Measurements from ENCODE around the gene GPX1. TPM values are rescaled to one million over a fixed set of nuclear protein-coding genes. Genes with fewer than 3 reads are reported as not detected.
"Not testable (repeated sequence)": the region's sequence is repeated elsewhere in the genome, so short reads cannot be mapped to it uniquely, and the experiment has no call there.

GPX1 gene
- total and polyA plus RNA-seq, 10 donors = 252 to 652 (median 350) TPM

DNA sequence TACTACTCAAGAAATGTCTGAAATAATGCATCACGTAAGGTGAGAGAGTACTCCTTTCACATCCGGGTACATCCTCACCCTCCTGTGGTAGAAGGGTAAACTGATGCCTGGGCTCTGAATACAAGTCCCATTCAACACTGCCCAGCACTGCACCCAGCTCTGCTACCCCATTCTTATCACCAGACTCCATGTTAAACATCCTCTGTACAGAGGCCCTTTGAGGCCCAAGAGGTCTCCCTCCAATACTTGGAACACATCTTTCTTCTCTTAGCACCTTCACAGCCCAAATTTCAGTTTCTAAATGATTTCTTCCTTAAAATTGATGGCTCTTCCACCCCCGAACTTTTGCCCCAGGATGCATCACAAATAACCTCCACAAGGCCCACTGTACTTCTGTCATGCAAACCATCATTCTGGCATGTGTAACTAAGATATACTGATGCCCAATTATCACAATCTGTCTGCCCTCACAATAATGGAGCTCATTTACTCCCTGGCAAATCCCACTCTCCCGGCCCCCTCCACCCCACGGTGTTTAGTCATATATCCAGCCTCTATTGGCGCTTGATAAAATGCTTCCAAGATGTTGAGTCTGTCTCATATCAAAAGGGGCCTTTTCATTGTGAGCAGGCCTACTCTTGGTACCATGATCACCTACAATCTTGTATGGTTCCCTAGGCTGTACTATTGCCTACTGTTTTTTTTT lies 12.6 kb upstream of the GPX1 start:
- Histone ChIP-seq H3K4me3 (no peak overlapping the region), H3K4me1 (peaks cover 0 to 63% (median 27%) of the 10 kb centered on the region in 6 donors), H3K36me3 (peaks cover 3 to 100% (median 86%) of the 10 kb centered on the region in 6 donors), H3K27ac (peak overlapping the region in 2 of 8 donors; percentile 16 to 25), H3K27me3 (replicated peaks in 1 of 7) (no peaks in the 10 kb centered on the region), H3K9me3 (no peaks in the 10 kb centered on the region)
- intact Hi-C loops (cut with DNase I; ENCODE audit: low total_unique reads) = no loop called here
- TF ChIP-seq, protein P1, sequence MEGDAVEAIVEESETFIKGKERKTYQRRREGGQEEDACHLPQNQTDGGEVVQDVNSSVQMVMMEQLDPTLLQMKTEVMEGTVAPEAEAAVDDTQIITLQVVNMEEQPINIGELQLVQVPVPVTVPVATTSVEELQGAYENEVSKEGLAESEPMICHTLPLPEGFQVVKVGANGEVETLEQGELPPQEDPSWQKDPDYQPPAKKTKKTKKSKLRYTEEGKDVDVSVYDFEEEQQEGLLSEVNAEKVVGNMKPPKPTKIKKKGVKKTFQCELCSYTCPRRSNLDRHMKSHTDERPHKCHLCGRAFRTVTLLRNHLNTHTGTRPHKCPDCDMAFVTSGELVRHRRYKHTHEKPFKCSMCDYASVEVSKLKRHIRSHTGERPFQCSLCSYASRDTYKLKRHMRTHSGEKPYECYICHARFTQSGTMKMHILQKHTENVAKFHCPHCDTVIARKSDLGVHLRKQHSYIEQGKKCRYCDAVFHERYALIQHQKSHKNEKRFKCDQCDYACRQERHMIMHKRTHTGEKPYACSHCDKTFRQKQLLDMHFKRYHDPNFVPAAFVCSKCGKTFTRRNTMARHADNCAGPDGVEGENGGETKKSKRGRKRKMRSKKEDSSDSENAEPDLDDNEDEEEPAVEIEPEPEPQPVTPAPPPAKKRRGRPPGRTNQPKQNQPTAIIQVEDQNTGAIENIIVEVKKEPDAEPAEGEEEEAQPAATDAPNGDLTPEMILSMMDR (IDR thresholded peaks at IDR 0.05 in 8 of 11, conservative IDR thresholded peaks at IDR 0.05 in 3 of 11) = no peak
- TF ChIP-seq POLR2A (IDR thresholded peaks at IDR 0.05) (no peak), POLR2AphosphoS5 (IDR thresholded peaks at IDR 0.05) (no peak)
- 84 to 94% (median 92%) methylated on average over 6 of the region's 6 CpGs for WGBS, 5 donors
- no peak for DNase-seq

DNA sequence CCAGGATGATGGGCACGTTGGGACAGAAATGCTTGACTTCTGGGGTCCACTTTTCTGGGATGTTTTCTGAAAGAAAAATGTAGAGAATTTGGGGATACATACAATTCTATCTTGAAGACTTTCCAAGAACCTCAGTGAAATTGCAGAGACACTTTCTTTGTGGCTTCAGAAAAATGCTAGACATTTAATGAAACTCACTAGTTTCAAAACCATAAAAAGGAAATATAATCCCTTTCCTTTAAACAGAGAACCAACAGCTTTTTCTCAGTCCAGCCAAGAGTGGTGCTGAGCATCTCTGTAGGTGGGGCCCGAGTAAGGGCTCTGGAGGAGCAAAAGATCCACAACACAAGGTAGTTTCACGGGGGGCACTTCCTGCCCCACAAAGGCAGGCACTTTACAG lies 4.4 kb upstream of the GPX1 start:
- no peak overlapping the region for H3K4me3 ChIP-seq
- no peaks in the 10 kb centered on the region for H3K27me3 ChIP-seq (replicated peaks in 1 of 7)
- intact Hi-C loops (cut with DNase I; ENCODE audit: low total_unique reads) = no loop called here
- H3K9me3 ChIP-seq = no peaks in the 10 kb centered on the region
- peaks cover 10 to 45% (median 20%) of the 10 kb centered on the region in 6 donors for H3K4me1 ChIP-seq
- WGBS, 5 donors = 59 to 80% (median 73%) methylated on average over 3 of the region's 3 CpGs
- peak; percentile 8 for DNase-seq
- TF ChIP-seq, protein P1 (IDR thresholded peaks at IDR 0.05 in 8 of 11, conservative IDR thresholded peaks at IDR 0.05 in 3 of 11) = no peak
- no peak for TF ChIP-seq POLR2AphosphoS5 (IDR thresholded peaks at IDR 0.05)
- TF ChIP-seq POLR2A (IDR thresholded peaks at IDR 0.05) = no peak
- peaks cover 6 to 91% (median 81%) of the 10 kb centered on the region in 6 donors for H3K36me3 ChIP-seq
- peak overlapping the region in 2 of 8 donors; percentile 8 to 29 for H3K27ac ChIP-seq

DNA sequence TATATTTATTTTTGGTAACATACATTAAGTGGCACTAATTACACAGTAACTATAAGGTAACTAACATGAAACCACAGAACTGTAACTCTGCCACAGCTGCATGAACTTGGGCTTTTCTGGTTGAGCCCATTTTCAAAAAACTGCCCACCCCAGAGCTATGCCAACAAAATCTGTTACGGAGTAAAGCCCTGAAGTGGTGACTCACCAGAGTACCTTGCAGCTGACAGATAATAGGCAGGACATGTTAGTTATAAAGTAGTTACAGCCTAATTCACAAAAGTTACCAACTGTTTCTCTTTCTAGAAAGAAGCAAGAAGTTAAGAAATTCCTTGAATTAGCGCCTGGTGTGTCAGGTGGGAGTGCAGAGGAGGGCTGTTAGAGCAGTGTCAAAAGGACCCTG lies 1.5 kb upstream of the GPX1 start:
- peaks cover 6 to 87% (median 57%) of the 10 kb centered on the region in 6 donors for H3K36me3 ChIP-seq
- intact Hi-C loops (cut with DNase I; ENCODE audit: low total_unique reads) = no loop called here
- peaks cover 18 to 65% (median 44%) of the 10 kb centered on the region in 6 donors for H3K4me1 ChIP-seq
- no peak for DNase-seq
- H3K4me3 ChIP-seq = no peak overlapping the region
- H3K27ac ChIP-seq = peak overlapping the region in 7 of 8 donors; percentile 86 to 96 (median 92)
- TF ChIP-seq POLR2AphosphoS5 (IDR thresholded peaks at IDR 0.05) (no peak), POLR2A (IDR thresholded peaks at IDR 0.05) (no peak)
- TF ChIP-seq, protein P1 (IDR thresholded peaks at IDR 0.05 in 8 of 11, conservative IDR thresholded peaks at IDR 0.05 in 3 of 11) = no peak
- 77 to 84% (median 84%) methylated on average over 2 of the region's 2 CpGs for WGBS, 5 donors
- no peaks in the 10 kb centered on the region for H3K9me3 ChIP-seq
- H3K27me3 ChIP-seq (replicated peaks in 1 of 7) = no peaks in the 10 kb centered on the region

DNA sequence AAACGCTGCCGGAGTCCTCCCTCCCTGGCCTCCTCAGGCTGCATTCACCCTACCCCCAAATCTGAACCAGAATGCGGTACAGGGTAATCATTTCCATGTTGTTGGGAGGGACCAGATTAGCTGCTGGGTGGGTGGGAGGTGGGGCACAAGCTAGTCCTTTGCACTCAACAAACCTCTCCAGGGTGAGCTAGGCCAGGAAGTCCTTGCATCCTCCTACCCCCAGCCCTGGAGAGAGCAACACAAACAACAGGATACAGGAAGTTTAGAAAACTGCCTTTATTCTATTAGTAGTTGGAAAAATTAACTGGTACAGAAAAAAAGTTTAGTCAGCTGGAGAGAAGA lies 702 bp upstream of the GPX1 start:
- H3K27ac ChIP-seq = peak overlapping the region; percentile 75 to 96 (median 92)
- intact Hi-C loops (cut with DNase I; ENCODE audit: low total_unique reads) = no loop called here
- no peak for DNase-seq
- 19 to 59% (median 37%) methylated on average over 3 of the region's 3 CpGs for WGBS, 5 donors
- TF ChIP-seq POLR2AphosphoS5 (IDR thresholded peaks at IDR 0.05) (no peak), POLR2A (IDR thresholded peaks at IDR 0.05) (no peak)
- TF ChIP-seq, protein P1 (IDR thresholded peaks at IDR 0.05 in 8 of 11, conservative IDR thresholded peaks at IDR 0.05 in 3 of 11) = no peak
- H3K36me3 ChIP-seq = peaks cover 6 to 79% (median 50%) of the 10 kb centered on the region in 6 donors
- no peaks in the 10 kb centered on the region for H3K9me3 ChIP-seq
- H3K27me3 ChIP-seq (replicated peaks in 1 of 7) = no peaks in the 10 kb centered on the region
- peak overlapping the region; percentile 56 to 91 (median 80) for H3K4me3 ChIP-seq
- H3K4me1 ChIP-seq = peaks cover 18 to 70% (median 45%) of the 10 kb centered on the region in 6 donors

DNA sequence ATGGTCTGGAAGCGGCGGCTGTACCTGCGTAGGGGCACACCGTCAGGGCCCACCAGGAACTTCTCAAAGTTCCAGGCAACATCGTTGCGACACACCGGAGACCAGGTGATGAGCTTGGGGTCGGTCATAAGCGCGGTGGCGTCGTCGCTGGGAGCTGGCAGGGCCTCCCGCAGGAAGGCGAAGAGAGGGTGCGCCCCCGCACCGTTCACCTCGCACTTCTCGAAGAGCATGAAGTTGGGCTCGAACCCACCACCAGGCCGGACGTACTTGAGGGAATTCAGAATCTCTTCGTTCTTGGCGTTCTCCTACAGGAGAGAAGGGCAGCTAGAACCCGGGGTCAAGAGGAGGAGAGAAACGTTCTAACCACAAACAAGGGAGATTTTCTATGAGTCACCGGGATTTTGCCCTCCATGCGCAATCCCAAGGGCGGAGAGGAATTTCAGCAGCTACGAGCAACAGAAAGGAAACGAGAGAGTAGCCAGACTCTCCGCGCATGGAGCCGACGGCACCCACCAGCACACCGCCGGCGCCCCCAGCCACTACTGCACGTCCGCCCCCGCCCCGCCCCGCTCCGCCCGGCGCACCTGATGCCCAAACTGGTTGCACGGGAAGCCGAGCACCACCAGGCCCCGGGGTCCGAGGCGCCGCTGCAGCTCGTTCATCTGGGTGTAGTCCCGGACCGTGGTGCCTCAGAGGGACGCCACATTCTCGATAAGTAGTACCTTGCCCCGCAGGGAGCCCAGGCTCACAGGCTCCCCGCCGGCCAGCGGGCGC lies 523 bp downstream of the GPX1 start:
- H3K36me3 ChIP-seq = peaks cover 6 to 67% (median 38%) of the 10 kb centered on the region in 6 donors
- peak; percentile 90 for DNase-seq

DNA sequence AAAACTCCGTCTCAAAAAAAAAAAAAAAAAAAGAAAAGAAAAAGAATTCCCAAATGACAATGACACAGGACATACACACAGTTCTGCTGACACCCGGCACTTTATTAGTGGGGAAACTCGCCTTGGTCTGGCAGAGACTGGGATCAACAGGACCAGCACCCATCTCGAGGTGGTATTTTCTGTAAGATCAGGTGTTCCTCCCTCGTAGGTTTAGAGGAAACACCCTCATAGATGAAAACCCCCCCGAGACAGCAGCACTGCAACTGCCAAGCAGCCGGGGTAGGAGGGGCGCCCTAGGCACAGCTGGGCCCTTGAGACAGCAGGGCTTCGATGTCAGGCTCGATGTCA lies 1.1 kb downstream of the GPX1 start:
- intact Hi-C loops (cut with DNase I; ENCODE audit: low total_unique reads); H3K9me3 ChIP-seq; H3K27me3 ChIP-seq (replicated peaks in 1 of 7); DNase-seq: not testable (repeated sequence)
- WGBS, 5 donors = 17 to 26% (median 21%) methylated on average over 7 to 10 of the region's 10 CpGs
- Histone ChIP-seq H3K36me3 (peaks cover 6 to 61% (median 33%) of the 10 kb centered on the region in 6 donors), H3K27ac (peak overlapping the region; percentile 75 to 96 (median 92)), H3K4me1 (peaks cover 19 to 78% (median 56%) of the 10 kb centered on the region in 6 donors), H3K4me3 (peak overlapping the region; percentile 56 to 91 (median 80))

More for the DNA sequence above, 523 bp downstream of the GPX1 start:
- intact Hi-C loops (cut with DNase I; ENCODE audit: low total_unique reads); H3K9me3 ChIP-seq; H3K27me3 ChIP-seq (replicated peaks in 1 of 7): not testable (repeated sequence)
- H3K4me3 ChIP-seq = peak overlapping the region; percentile 56 to 91 (median 80)
- H3K27ac ChIP-seq = peak overlapping the region; percentile 75 to 96 (median 92)
- 2 to 6% (median 4%) methylated on average over 31 to 63 of the region's 63 CpGs for WGBS, 5 donors
- peaks cover 18 to 78% (median 51%) of the 10 kb centered on the region in 6 donors for H3K4me1 ChIP-seq

Measured in spleen (tissue), 11 donors.